HEK293 (cell line): Measurements from ENCODE around the gene GCSH.
A peak's percentile ranks its signal among the peaks of the same experiment; 100 is the strongest.

Source experiments
- CTCF ChIP-seq: fragments of 450-650 bp; formaldehyde crosslinking; IDR thresholded peaks from 2 replicates; pipeline ENCODE4 v1.5.1; 2016; ENCODE audit warnings: missing biosample characterization, missing genetic modification characterization
- ZBTB20 ChIP-seq: fragments of 450-650 bp; formaldehyde crosslinking; IDR thresholded peaks from 2 replicates; pipeline ENCODE4 v1.5.1; 2016; ENCODE audit warnings: missing biosample characterization, missing genetic modification characterization
- ZBTB44 ChIP-seq: fragments of 450-650 bp; IDR thresholded peaks from 2 replicates; pipeline ENCODE4 v1.5.1; 2018; ENCODE audit warnings: missing biosample characterization, mild to moderate bottlenecking, missing genetic modification characterization
- ZNF155 ChIP-seq: fragments of 450-650 bp; formaldehyde crosslinking; IDR thresholded peaks from 2 replicates; pipeline ENCODE4 v1.5.1; 2016; ENCODE audit warnings: missing biosample characterization, missing genetic modification characterization
- ZNF26 ChIP-seq: fragments of 450-650 bp; formaldehyde crosslinking; IDR thresholded peaks from 2 replicates; pipeline ENCODE4 v1.5.1; 2016; ENCODE audit warnings: missing biosample characterization, missing genetic modification characterization
- ZNF530 ChIP-seq: fragments of 450-650 bp; formaldehyde crosslinking; IDR thresholded peaks from 2 replicates; pipeline ENCODE4 v1.5.1; 2016; ENCODE audit warnings: low read depth, missing biosample characterization, missing genetic modification characterization
- ZNF596 ChIP-seq: fragments of 450-650 bp; IDR thresholded peaks from 2 replicates; pipeline ENCODE4 v1.5.0; 2018; ENCODE audit warnings: missing biosample characterization, mild to moderate bottlenecking, missing genetic modification characterization, moderate library complexity

DNA sequence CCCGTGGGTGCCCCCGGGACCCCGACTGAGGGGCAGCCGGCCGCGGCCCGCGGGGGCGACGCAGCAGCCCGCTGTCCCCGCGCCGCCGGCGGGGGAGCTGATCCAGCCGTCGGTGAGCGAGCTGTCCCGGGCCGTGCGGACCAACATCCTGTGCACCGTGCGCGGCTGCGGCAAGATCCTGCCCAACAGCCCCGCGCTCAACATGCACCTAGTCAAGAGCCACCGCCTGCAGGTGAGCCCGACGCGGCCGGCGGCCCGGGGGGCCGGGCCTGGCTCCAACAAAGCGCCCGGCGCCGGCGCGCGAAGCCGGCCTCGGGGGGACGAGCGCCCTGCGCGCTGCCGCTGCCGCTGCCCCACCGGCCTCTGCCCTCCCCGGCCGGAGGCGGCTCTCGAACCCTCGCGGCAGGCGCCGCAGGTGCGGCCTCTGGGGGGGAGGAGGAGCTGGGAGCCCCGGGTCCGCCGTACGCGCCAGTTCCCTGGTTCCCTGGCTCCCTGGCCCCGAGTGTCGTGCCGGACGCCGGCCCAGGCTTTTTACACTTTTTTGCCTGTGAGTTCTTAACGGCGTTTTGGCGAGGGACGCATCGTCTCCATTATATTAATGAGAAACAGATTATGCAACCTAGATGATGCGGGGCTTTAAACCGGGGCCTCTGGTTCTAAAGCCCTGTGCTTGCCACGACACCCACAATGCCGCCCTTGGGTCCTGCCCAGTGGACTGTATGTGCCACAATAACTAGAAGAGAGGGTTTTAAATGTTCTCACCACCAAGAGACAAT lies 60.0 kb downstream of the GCSH start:
- TF ChIP-seq ZNF26 (tag by site-specific recombination), result no peak
- no peak for TF ChIP-seq ZNF596 (tag by site-specific recombination)
- no peak for TF ChIP-seq ZNF530 (tag by site-specific recombination)
- no peak for TF ChIP-seq ZNF155 (tag by site-specific recombination)
- TF ChIP-seq CTCF (tag by site-specific recombination), result no peak
- peak; percentile 89 for TF ChIP-seq ZBTB20 (tag by site-specific recombination)
- no peak for TF ChIP-seq ZBTB44 (tag by site-specific recombination)
